Liver (tissue), 9 donors: Measurements from ENCODE around the gene CSF2. TPM values are rescaled to one million over a fixed set of nuclear protein-coding genes. Genes with fewer than 3 reads are reported as not detected.

ENCODE experiments used
- DNase-seq: peaks from one replicate; pipeline ENCODE4 v3.0.0-alpha.2; 2017; ENCODE audit warnings: low spot score
- H3K27ac ChIP-seq, 2 donors: one replicate each; pipeline ENCODE4 v1.7.0; 2013; ENCODE audit warnings: inconsistent platforms in 2 of 2, low read length in 2 of 2, control low read depth in 1 of 2, low read depth in 1 of 2, mild to moderate bottlenecking in 1 of 2
- H3K27me3 ChIP-seq, 4 donors: one replicate each; pipeline versions ENCODE4 v1.6.1 to v1.7.0; 2013; ENCODE audit warnings: low read length in 3 of 4, inconsistent platforms in 1 of 4, mild to moderate bottlenecking in 1 of 4, moderate library complexity in 1 of 4; ENCODE audit not compliant: control insufficient read depth in 4 of 4, insufficient read depth in 4 of 4
- H3K36me3 ChIP-seq, 4 donors: one replicate each; pipeline versions ENCODE4 v1.6.1 to v1.7.0; 2013; ENCODE audit warnings: low read length in 3 of 4, mild to moderate bottlenecking in 3 of 4, low read depth in 1 of 4, moderate library complexity in 1 of 4; ENCODE audit not compliant: control insufficient read depth in 4 of 4, insufficient read depth in 3 of 4
- H3K4me1 ChIP-seq, 4 donors: one replicate each; pipeline versions ENCODE4 v1.6.1 to v1.7.0; 2013; ENCODE audit warnings: low read length in 3 of 4, mild to moderate bottlenecking in 3 of 4, moderate library complexity in 1 of 4; ENCODE audit not compliant: control insufficient read depth in 4 of 4, insufficient read depth in 4 of 4
- H3K4me3 ChIP-seq, 3 donors: one replicate each; pipeline versions ENCODE4 v1.6.1 to v1.7.0; 2013; ENCODE audit warnings: low read length in 3 of 3, control low read depth in 1 of 3, low read depth in 1 of 3, mild to moderate bottlenecking in 1 of 3
- H3K9ac ChIP-seq, 2 donors: one replicate each; pipeline ENCODE4 v1.7.0; 2013; ENCODE audit warnings: low read length in 2 of 2, mild to moderate bottlenecking in 2 of 2, moderate library complexity in 2 of 2, control low read depth in 1 of 2, low read depth in 1 of 2
- H3K9me3 ChIP-seq, 4 donors: one replicate each; pipeline versions ENCODE4 v1.6.1 to v1.7.0; 2013; ENCODE audit warnings: low read length in 3 of 4; ENCODE audit not compliant: control insufficient read depth in 4 of 4
- EGR1 ChIP-seq, 2 donors: IDR thresholded peaks; 2 replicates each; pipeline ENCODE4 v1.6.1; 2016 to 2018; ENCODE audit warnings: antibody characterized with exemption in 2 of 2, low read depth in 2 of 2
- FOXA1 ChIP-seq: IDR thresholded peaks from 2 replicates; pipeline ENCODE4 v1.6.1; 2016; ENCODE audit warnings: antibody characterized with exemption
- HNF4A ChIP-seq, 2 donors: conservative IDR thresholded peaks; 2 replicates each; pipeline ENCODE4 v1.6.1; 2016; ENCODE audit warnings: antibody characterized with exemption in 2 of 2, mild to moderate bottlenecking in 2 of 2
- HNF4G ChIP-seq: IDR thresholded peaks from 2 replicates; pipeline ENCODE4 v1.6.1; 2016; ENCODE audit warnings: antibody characterized with exemption
- JUND ChIP-seq, 2 donors: IDR thresholded peaks; 2 replicates each; pipeline ENCODE4 v1.6.1; 2016; ENCODE audit warnings: antibody characterized with exemption in 2 of 2
- RAD21 ChIP-seq, 2 donors: IDR thresholded peaks; 2 replicates each; pipeline ENCODE4 v1.6.1; 2016; ENCODE audit warnings: antibody characterized with exemption in 2 of 2, mild to moderate bottlenecking in 2 of 2
- RXRA ChIP-seq, 2 donors: IDR thresholded peaks; 2 replicates each; pipeline ENCODE4 v1.6.1; 2017 to 2018; ENCODE audit warnings: antibody characterized with exemption in 2 of 2, mild to moderate bottlenecking in 1 of 2
- SP1 ChIP-seq: IDR thresholded peaks from 2 replicates; pipeline ENCODE4 v1.6.1; 2018; ENCODE audit warnings: antibody characterized with exemption, mild to moderate bottlenecking
- TAF1 ChIP-seq: conservative IDR thresholded peaks from 2 replicates; pipeline ENCODE4 v1.6.1; 2016; ENCODE audit warnings: antibody characterized with exemption, mild to moderate bottlenecking
- YY1 ChIP-seq: IDR thresholded peaks from 2 replicates; pipeline ENCODE4 v1.6.1; 2016; ENCODE audit warnings: antibody characterized with exemption, mild to moderate bottlenecking
- whole genome bisulfite sequencing: extraction: QIAGEN DNeasy Blood & Tissue Kit; methylation state at CpG from one replicate; pipeline ENCODE4 v1.1.7; 2013; 5-methylcytosine and 5-hydroxymethylcytosine counted together
- polyA plus RNA-seq, 2 donors: library from polyadenylated mRNA; stranded (reverse) in 1 of 2; unstranded in 1 of 2; fragments of 200-250 nt in 1 of 2; fragments of >200 nt in 1 of 2; fragmentation: Nextera tagmentation in 1 of 2; extraction: Ambion mirVana in 1 of 2; gene quantifications; one replicate each; pipeline versions ENCODE4 v1.2.1 to v1.2.3, GENCODE V29; 2013 to 2015
- total RNA-seq, 2 donors: library from RNA; depleted of rRNA; stranded (reverse); fragments of >200 nt; gene quantifications; one replicate each; pipeline ENCODE4 v1.2.3, GENCODE V29; 2014
- TF ChIP-seq, protein P1 (sequence below): fragments of 150-350 bp; IDR thresholded peaks from 2 replicates; pipeline ENCODE4 v1.5.1; 2017; ENCODE audit warnings: improper control_type of control experiment, low read depth, low read length; ENCODE audit not compliant: missing input control
- TF ChIP-seq, protein P2 (sequence below): IDR thresholded peaks from 2 replicates; pipeline ENCODE4 v1.6.1; 2016; ENCODE audit warnings: antibody characterized with exemption
- TF ChIP-seq, protein P3 (sequence below): IDR thresholded peaks from 2 replicates; pipeline ENCODE4 v1.6.1; 2016; ENCODE audit warnings: antibody characterized with exemption
- donor health status: healthy.
- donor health status: healthy.
- donor health status: healthy.
- donor health status: healthy.
- donor health status: healthy.

The CSF2 gene
- total and polyA plus RNA-seq, 4 donors: not detected

DNA sequence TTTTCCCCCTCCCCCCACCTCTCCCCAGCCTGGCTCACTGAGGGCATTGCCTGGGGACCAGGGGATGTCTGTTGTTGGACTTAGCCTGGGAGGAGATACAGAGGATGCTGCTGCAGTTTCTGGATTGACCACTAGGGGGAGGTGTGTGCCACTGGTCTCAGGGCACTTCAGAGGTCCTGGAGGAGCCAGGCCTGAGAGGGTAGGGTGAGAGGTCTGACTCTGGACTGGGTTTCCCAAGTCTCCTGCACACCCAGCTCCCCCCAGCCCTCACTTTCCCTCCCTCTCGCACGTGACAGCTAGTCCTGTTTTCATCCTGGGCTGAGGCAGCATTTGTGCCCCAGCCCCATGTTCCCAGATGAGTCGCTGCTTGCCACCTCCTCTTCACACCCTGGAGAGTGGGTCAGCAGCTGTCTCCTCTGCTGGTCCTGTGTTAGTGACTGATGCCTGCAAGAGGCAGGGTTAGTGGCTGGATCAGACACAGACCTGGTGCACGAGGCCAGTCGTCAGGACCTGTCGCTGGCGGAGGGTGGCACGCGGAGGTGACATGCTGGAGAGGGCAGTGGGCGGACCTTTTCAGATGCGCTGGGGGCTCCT is 8.8 kb upstream of the CSF2 start:
- Histone ChIP-seq H3K9ac (no peak overlapping the region), H3K4me3 (no peak overlapping the region), H3K27me3 (no peaks in the 10 kb centered on the region), H3K4me1 (peaks cover 0 to 2% (median 0%) of the 10 kb centered on the region in 4 donors), H3K27ac (no peak overlapping the region), H3K36me3 (no peaks in the 10 kb centered on the region), H3K9me3 (no peaks in the 10 kb centered on the region)
- no peak for TF ChIP-seq HNF4G
- no peak for TF ChIP-seq YY1
- TF ChIP-seq FOXA1: no peak
- TF ChIP-seq RXRA (IDR thresholded peaks at IDR 0.05): no peak
- TF ChIP-seq RAD21 (IDR thresholded peaks at IDR 0.05): peak; percentile 58 to 77
- TF ChIP-seq JUND (IDR thresholded peaks at IDR 0.05): no peak
- TF ChIP-seq EGR1 (IDR thresholded peaks at IDR 0.05; ENCODE audit: low read depth in 2 of 2): no peak
- no peak for TF ChIP-seq SP1
- no peak for TF ChIP-seq TAF1
- TF ChIP-seq, protein P1, sequence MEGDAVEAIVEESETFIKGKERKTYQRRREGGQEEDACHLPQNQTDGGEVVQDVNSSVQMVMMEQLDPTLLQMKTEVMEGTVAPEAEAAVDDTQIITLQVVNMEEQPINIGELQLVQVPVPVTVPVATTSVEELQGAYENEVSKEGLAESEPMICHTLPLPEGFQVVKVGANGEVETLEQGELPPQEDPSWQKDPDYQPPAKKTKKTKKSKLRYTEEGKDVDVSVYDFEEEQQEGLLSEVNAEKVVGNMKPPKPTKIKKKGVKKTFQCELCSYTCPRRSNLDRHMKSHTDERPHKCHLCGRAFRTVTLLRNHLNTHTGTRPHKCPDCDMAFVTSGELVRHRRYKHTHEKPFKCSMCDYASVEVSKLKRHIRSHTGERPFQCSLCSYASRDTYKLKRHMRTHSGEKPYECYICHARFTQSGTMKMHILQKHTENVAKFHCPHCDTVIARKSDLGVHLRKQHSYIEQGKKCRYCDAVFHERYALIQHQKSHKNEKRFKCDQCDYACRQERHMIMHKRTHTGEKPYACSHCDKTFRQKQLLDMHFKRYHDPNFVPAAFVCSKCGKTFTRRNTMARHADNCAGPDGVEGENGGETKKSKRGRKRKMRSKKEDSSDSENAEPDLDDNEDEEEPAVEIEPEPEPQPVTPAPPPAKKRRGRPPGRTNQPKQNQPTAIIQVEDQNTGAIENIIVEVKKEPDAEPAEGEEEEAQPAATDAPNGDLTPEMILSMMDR: peak; percentile 91
- TF ChIP-seq, protein P2, sequence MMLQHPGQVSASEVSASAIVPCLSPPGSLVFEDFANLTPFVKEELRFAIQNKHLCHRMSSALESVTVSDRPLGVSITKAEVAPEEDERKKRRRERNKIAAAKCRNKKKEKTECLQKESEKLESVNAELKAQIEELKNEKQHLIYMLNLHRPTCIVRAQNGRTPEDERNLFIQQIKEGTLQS: no peak
- no peak for TF ChIP-seq HNF4A (conservative IDR thresholded peaks at IDR 0.05)
- 86% methylated on average over 11 of the region's 11 CpGs for WGBS
- DNase-seq: peak; percentile 87

DNA sequence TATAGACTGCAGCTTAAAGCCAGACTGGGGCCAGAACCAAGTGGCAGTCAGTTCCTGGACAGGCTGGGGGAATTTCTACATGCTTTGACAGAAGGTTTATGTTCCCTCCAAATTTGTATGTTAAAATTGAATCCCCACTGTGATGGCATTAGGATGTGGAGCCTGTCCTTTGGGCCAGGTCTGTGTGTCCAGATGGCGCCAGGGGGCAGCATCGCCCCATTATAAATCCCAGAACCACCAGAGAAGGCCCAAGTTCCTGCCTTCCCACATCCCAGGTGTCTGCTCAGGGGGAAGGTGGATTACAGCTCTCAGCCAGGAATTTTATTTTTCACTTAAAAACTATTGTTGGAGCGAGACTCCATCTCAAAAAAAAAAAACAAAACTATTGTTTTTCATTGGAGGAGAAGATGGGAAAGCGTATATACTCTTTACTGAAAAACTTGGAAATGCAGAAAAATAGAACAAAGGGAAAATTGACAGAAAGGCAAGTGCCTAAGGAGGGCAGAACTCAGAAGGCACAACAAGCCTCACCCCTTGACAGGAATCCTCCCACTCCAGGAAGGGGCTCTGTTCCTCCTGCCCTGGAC is 8.1 kb upstream of the CSF2 start:
- TF ChIP-seq, protein P1: peak; percentile 38
- TF ChIP-seq, protein P3, sequence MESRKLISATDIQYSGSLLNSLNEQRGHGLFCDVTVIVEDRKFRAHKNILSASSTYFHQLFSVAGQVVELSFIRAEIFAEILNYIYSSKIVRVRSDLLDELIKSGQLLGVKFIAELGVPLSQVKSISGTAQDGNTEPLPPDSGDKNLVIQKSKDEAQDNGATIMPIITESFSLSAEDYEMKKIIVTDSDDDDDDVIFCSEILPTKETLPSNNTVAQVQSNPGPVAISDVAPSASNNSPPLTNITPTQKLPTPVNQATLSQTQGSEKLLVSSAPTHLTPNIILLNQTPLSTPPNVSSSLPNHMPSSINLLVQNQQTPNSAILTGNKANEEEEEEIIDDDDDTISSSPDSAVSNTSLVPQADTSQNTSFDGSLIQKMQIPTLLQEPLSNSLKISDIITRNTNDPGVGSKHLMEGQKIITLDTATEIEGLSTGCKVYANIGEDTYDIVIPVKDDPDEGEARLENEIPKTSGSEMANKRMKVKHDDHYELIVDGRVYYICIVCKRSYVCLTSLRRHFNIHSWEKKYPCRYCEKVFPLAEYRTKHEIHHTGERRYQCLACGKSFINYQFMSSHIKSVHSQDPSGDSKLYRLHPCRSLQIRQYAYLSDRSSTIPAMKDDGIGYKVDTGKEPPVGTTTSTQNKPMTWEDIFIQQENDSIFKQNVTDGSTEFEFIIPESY: no peak
- peak; percentile 52 to 67 for TF ChIP-seq RAD21 (IDR thresholded peaks at IDR 0.05)
- no peaks in the 10 kb centered on the region for H3K9me3 ChIP-seq
- H3K27ac ChIP-seq: no peak overlapping the region
- no peaks in the 10 kb centered on the region for H3K27me3 ChIP-seq
- WGBS: 72% methylated on average over 4 of the region's 4 CpGs
- H3K36me3 ChIP-seq: no peaks in the 10 kb centered on the region
- no peak overlapping the region for H3K4me3 ChIP-seq
- DNase-seq: peak; percentile 65
- peaks cover 0 to 2% (median 0%) of the 10 kb centered on the region in 4 donors for H3K4me1 ChIP-seq
- H3K9ac ChIP-seq: no peak overlapping the region
